Esophagus muscularis mucosa (tissue), 4 donors: ENCODE measurements around the gene SPACA7. TPM values are rescaled to one million over a fixed set of nuclear protein-coding genes. Genes with fewer than 3 reads are reported as not detected.

Experiments used
- DNase-seq: peaks from one replicate; pipeline ENCODE4 v3.0.0-alpha.2; 2017; ENCODE audit errors: extremely low spot score
- H3K27ac ChIP-seq, 4 donors: fragments of 200-600 bp; sonication (generic); replicated peaks in 1 of 4; 1 replicate in 3 of 4; 2 replicates in 1 of 4; pipeline ENCODE4 v1.5.1; 2016 to 2019; ENCODE audit warnings: mild to moderate bottlenecking in 1 of 4
- H3K27me3 ChIP-seq, 4 donors: fragments of 200-600 bp; sonication (generic); one replicate each; pipeline versions ENCODE4 v1.5.1 to v1.6.0; 2016 to 2019
- H3K36me3 ChIP-seq, 4 donors: fragments of 200-600 bp; sonication (generic); one replicate each; pipeline ENCODE4 v1.5.1; 2016 to 2019
- H3K4me1 ChIP-seq, 4 donors: fragments of 200-600 bp; sonication (generic); one replicate each; pipeline ENCODE4 v1.5.1; 2016 to 2019
- H3K4me3 ChIP-seq, 4 donors: fragments of 200-600 bp; sonication (generic); 1 replicate in 2 of 4; 2 replicates in 2 of 4; pipeline ENCODE4 v1.5.1; 2016 to 2019; ENCODE audit warnings: mild to moderate bottlenecking in 4 of 4, moderate library complexity in 1 of 4
- H3K9me3 ChIP-seq, 4 donors: fragments of 200-600 bp; sonication (generic); 1 replicate in 3 of 4; 2 replicates in 1 of 4; pipeline ENCODE4 v1.5.1; 2016 to 2019
- EP300 ChIP-seq: sonication (generic); formaldehyde crosslinking; IDR thresholded peaks from one replicate; pipeline ENCODE4 v1.6.1; 2017; ENCODE audit warnings: antibody characterized with exemption
- POLR2A ChIP-seq: fragments of 450-650 bp; IDR thresholded peaks from one replicate; pipeline ENCODE4 v1.6.1; 2017; ENCODE audit warnings: antibody characterized with exemption, moderate library complexity, mild to moderate bottlenecking, low read depth
- POLR2AphosphoS5 ChIP-seq, 2 donors: sonication (generic); formaldehyde crosslinking; IDR thresholded peaks; one replicate each; pipeline ENCODE4 v1.6.1; 2017; ENCODE audit warnings: antibody characterized with exemption in 2 of 2
- WGBS: methylation state at CpG from one replicate; pipeline ENCODE4 v1.1.5; 2018; 5-methylcytosine and 5-hydroxymethylcytosine counted together
- intact Hi-C: fragments of 100-400 bp; cut with DNase I; formaldehyde crosslinking; loops from one replicate; pipeline ENCODE4 v1.15.1; 2023
- total RNA-seq, 4 donors: library from RNA; depleted of rRNA; stranded (reverse); fragments of >200 nt; gene quantifications; one replicate each; pipeline versions ENCODE4 v1.1.0 to v1.2.1, GENCODE V29; 2016
- TF ChIP-seq, protein P1 (sequence below), 3 experiments: fragments of 200-600 bp in 2 of 3; fragments of 450-650 bp in 1 of 3; sonication (generic) in 2 of 3; IDR thresholded peaks; one replicate each; pipeline ENCODE4 v1.5.1; 2017 to 2019; ENCODE audit warnings: antibody characterized with exemption in 3 of 3, mild to moderate bottlenecking in 2 of 3, moderate library complexity in 1 of 3

SPACA7 gene
- total RNA-seq, 4 donors from 2014 or later, result not detected

DNA sequence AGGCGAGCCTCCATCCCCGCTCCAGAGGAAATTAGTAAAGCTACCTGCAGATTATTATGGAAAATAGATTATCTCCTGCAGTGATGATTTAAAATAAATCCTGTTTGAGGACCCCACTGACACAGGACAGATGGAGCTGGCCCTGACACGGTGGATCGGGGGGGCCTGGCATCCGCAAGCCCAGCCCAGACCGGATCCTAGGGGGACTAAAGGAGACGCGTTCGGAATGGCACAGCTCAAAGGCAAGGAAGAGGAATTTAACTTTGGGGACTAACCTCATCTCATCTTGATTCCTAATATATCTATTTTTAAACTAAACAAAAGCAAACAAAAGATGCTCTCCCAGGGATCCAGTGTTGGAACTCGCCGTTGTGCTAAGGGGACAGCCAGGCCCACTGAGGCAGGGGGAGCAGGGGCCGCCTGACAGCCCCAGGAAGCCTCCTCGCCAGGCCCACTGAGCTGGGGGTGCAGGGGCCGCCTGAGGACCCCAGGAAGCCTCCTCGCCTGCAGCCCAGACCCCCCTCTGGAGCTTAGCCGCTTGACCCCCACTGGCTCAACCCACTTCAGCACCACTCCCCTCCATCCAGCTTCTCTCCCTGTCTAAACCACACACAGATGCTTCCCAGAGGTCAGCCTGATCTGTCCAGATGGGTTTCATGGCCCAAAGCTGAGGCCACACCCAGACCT lies 78.6 kb downstream of the SPACA7 start:
- H3K9me3 ChIP-seq, result peaks cover 0 to 21% (median 15%) of the 10 kb centered on the region in 4 donors
- H3K4me1 ChIP-seq, result no peaks in the 10 kb centered on the region
- WGBS, result 78% methylated on average over 16 of the region's 16 CpGs
- peak; percentile 81 for DNase-seq
- no peaks in the 10 kb centered on the region for H3K36me3 ChIP-seq
- no peak overlapping the region for H3K4me3 ChIP-seq
- H3K27ac ChIP-seq, result no peak overlapping the region
- no peak for TF ChIP-seq EP300
- peaks cover 0 to 50% (median 0%) of the 10 kb centered on the region in 4 donors for H3K27me3 ChIP-seq
- intact Hi-C loops, result no loop called here

DNA sequence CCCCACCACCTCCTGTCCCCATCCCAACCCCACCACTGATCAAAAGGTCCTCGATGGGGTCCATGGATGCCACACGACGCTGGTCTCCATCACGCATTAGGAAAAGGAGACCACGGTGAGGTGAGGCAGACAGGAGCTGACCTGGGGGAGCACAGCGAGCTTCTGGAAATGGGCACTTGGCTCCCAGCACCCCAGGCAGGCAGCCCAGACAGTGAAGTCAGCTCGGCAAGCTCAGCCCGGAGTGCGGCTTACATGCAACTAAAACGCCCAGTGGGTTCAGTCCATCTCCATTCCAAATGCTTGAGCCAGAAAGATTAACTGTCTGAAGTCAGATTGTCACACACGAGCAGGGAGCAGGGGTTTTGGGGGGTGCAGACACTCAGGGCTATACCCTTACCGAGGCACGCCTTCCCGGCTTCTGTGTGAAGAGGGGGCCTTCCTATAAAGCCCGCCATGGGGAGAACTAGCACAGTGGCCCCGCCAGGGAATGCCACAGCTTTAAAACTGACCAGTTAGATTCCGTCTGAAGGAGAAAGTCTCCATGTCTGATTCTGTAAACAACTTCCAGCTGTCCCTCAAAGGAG lies 79.4 kb downstream of the SPACA7 start:
- intact Hi-C loops, result no loop called here
- DNase-seq, result peak; percentile 87

DNA sequence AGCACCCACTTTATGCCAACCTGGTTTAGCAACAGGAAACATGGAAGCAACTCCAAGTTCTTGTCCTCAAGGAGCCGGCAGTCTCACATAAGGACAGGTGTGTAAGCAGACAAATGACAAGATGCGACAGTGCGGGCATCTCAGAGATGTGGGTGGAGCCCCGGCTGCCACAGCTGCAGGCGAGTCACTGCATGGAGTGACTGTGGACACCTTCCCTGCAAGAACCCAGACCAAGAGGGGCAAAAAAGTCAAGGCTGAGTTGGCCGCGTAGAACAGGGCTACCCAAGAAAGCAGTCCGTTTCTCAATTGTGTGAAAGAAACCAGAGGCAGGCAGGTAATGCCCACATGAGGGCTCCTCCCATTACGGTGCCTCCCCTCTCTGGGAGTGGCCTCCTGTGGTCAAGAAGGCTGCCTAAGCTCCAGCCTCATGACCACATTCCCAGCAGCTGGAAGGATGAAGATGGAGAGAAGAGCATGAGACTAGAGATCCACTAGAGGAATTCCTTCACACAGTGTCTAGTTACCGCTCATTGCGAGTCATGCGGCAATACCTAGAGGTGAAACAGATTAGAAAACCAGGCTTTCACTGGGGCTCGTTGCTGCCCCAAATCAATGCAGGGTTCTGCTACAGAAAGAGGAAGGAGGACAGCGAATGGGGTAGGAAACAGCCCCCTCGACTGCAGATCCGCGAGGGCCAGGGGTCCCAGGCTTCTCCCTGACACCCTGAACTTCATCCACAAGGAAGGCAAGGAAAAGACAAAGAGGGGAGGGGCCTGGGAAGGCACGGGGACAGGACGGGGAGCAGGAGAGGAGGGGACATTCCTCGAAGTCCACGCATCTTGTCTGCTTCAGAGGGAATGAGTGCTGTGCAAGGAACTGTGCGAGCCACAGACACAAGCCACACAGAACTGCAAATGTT lies 80.2 kb downstream of the SPACA7 start:
- H3K36me3 ChIP-seq, result no peaks in the 10 kb centered on the region
- peaks cover 0 to 31% (median 19%) of the 10 kb centered on the region in 4 donors for H3K9me3 ChIP-seq
- TF ChIP-seq, protein P1, sequence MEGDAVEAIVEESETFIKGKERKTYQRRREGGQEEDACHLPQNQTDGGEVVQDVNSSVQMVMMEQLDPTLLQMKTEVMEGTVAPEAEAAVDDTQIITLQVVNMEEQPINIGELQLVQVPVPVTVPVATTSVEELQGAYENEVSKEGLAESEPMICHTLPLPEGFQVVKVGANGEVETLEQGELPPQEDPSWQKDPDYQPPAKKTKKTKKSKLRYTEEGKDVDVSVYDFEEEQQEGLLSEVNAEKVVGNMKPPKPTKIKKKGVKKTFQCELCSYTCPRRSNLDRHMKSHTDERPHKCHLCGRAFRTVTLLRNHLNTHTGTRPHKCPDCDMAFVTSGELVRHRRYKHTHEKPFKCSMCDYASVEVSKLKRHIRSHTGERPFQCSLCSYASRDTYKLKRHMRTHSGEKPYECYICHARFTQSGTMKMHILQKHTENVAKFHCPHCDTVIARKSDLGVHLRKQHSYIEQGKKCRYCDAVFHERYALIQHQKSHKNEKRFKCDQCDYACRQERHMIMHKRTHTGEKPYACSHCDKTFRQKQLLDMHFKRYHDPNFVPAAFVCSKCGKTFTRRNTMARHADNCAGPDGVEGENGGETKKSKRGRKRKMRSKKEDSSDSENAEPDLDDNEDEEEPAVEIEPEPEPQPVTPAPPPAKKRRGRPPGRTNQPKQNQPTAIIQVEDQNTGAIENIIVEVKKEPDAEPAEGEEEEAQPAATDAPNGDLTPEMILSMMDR (IDR thresholded peaks at IDR 0.05), result no peak
- TF ChIP-seq POLR2A, result no peak
- no peak for TF ChIP-seq POLR2AphosphoS5 (IDR thresholded peaks at IDR 0.05)
- TF ChIP-seq EP300, result no peak
- H3K4me1 ChIP-seq, result no peaks in the 10 kb centered on the region
- no peak overlapping the region for H3K27ac ChIP-seq
- H3K4me3 ChIP-seq, result no peak overlapping the region
- peaks cover 0 to 47% (median 0%) of the 10 kb centered on the region in 4 donors for H3K27me3 ChIP-seq
- peak; percentile 89 for DNase-seq
- WGBS, result 89% methylated on average over 22 of the region's 22 CpGs
- intact Hi-C loops, result no loop called here

More for the DNA sequence above, 79.4 kb downstream of the SPACA7 start:
- no peak overlapping the region for H3K27ac ChIP-seq
- 73% methylated on average over 16 of the region's 17 CpGs for WGBS
- no peaks in the 10 kb centered on the region for H3K4me1 ChIP-seq
- H3K9me3 ChIP-seq, result peaks cover 0 to 25% (median 18%) of the 10 kb centered on the region in 4 donors
- TF ChIP-seq, protein P1 (IDR thresholded peaks at IDR 0.05), result no peak
- TF ChIP-seq POLR2A (no peak), EP300 (no peak), POLR2AphosphoS5 (IDR thresholded peaks at IDR 0.05) (no peak)
- H3K4me3 ChIP-seq, result no peak overlapping the region
- H3K36me3 ChIP-seq, result no peaks in the 10 kb centered on the region
- H3K27me3 ChIP-seq, result peaks cover 0 to 50% (median 0%) of the 10 kb centered on the region in 4 donors

DNA sequence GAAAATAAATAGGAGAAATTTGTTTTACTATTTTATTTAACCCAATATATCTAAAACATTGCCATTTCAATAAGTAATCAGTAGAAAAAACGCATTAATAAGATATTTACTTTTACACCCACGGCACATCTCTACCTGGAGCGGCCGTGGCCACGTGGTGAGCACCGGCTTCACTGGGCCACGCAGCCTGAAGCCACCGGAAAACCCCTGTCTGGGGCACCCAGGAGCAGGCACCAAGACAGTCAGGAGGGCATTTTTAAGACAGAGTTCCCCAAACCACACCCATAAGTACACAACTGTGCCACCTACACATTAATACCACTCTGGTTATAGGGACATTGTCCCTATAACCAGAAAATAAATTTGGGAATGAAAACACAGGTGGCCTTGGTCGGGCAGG lies 80.9 kb downstream of the SPACA7 start:
- WGBS, result 89% methylated on average over 8 of the region's 9 CpGs

More for the DNA sequence above, 80.9 kb downstream of the SPACA7 start:
- Histone ChIP-seq H3K27ac (no peak overlapping the region), H3K4me1 (no peaks in the 10 kb centered on the region), H3K4me3 (no peak overlapping the region), H3K27me3 (peaks cover 0 to 45% (median 0%) of the 10 kb centered on the region in 4 donors), H3K9me3 (peaks cover 0 to 37% (median 22%) of the 10 kb centered on the region in 4 donors), H3K36me3 (no peaks in the 10 kb centered on the region)
- intact Hi-C loops, result no loop called here
- no peak for TF ChIP-seq POLR2AphosphoS5 (IDR thresholded peaks at IDR 0.05)
- TF ChIP-seq, protein P1 (IDR thresholded peaks at IDR 0.05), result no peak
- DNase-seq, result peak; percentile 79
